NB4 (cell line): ENCODE measurements around the gene CEBPE.

Source experiments
- DNase-seq: peaks from one replicate; pipeline ENCODE4 v3.0.0; 2010; ENCODE audit warnings: low read depth
- H3K4me3 ChIP-seq: one replicate; pipeline ENCODE4 v1.5.1; 2011; ENCODE audit warnings: mild to moderate bottlenecking, low read depth, low read length, moderate library complexity
- CTCF ChIP-seq: IDR thresholded peaks from one replicate; pipeline ENCODE4 v1.5.1; 2012; ENCODE audit warnings: low read depth, low read length
- MYC ChIP-seq: IDR thresholded peaks from 2 replicates; pipeline ENCODE4 v1.6.1; 2011; ENCODE audit warnings: low read depth, low read length
- POLR2A ChIP-seq: IDR thresholded peaks from 2 replicates; pipeline ENCODE4 v1.6.1; 2011; ENCODE audit warnings: mild to moderate bottlenecking; ENCODE audit not compliant: insufficient read length; ENCODE audit errors: extremely low read depth
- TF ChIP-seq, protein P1 (sequence below): IDR thresholded peaks from 2 replicates; pipeline ENCODE4 v1.6.1; 2011; ENCODE audit warnings: low read depth, low read length

Gene CEBPE

GRCh38 chr14:23076785-23077408, 42.2 kb downstream of the CEBPE start:
- H3K4me3 ChIP-seq: no peak overlapping the region
- TF ChIP-seq CTCF: peak; percentile 62
- TF ChIP-seq, protein P1, sequence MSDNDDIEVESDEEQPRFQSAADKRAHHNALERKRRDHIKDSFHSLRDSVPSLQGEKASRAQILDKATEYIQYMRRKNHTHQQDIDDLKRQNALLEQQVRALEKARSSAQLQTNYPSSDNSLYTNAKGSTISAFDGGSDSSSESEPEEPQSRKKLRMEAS: no peak
- peak; percentile 51 for DNase-seq

DNA sequence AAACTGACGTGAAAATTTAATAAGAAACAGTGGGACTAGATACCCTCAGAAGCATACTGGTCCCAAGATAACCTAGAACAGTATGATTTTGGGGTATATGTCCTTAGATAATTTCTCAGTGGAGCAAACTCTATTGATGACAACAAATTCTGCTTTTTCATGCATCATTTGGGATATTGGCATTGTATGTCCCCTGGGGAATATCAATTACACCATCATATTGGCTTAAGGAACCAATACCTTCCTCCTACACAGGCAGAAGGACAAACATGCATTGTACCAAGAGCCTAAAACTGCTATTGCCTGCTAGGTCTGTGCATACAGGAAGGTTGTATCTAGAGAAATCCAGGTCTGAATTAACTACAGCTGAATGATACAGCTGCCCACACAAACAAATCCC, 44.1 kb downstream of the CEBPE start:
- TF ChIP-seq MYC (no peak), CTCF (no peak), POLR2A (no peak)
- TF ChIP-seq, protein P1: no peak
- no peak overlapping the region for H3K4me3 ChIP-seq
- no peak for DNase-seq

DNA sequence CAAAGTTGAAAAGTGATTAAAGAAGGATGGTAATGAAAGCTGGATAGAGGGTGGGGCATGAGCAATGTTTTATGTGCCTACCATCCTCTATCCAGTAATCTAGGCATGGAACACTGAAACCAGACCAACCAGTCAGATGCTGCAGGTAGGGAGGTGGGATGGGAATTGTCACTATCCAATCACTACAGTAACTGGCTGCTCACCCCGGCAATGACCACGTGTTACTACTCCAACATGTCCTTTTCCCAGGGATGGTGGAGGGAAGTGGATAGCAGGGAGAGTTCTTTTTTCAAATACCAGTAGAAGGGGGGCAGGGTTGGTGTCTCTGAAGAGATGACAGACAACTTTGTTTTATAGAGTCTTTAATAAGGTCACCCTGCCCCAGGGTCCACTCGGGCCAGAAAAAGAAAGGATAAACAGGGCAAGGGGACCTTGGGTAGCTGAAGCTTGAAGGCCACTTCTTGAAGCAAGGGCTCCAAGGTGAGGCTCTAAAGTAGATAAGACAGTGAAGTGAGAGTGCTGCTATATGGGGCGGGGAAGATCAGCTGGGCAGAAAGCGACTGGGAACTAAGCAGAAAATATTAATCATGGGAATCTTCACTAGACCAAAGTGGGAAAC, 47.0 kb downstream of the CEBPE start:
- H3K4me3 ChIP-seq: peak overlapping the region; percentile 97
- no peak for TF ChIP-seq CTCF
- TF ChIP-seq, protein P1: no peak
- TF ChIP-seq MYC: no peak
- no peak for TF ChIP-seq POLR2A
- DNase-seq: no peak

DNA sequence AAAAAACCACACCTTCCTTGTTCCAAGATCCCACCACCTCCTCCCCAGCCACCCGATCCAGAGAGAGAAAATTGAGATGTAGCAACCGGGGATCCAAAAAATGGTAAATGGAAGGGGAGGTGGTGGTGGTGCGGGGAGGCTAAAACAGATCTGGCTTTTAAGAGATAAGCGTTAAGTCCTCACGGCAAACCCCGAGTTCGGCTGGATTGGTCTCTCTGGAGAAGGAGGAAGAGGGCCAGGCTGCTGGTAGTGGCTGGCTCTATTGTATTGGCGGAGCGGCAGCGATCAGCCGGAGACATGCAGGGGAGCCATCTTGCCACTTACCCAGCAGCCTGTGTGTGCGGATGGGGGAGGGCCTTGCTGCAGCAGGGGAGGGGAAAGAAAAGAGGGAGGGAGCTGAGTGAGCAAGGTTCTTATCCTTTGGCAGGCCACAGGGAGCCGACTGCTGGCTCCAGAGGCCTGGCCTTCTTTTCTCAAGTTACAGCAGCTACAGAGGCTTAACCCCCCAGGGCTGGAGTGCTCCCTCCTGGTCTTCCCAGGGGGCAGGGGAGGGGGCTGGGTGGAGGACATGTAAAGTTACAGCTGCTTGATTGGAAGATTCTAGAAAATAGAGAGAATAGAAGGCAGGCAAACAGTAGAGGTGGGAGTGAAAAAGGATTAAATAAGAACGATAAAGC, 47.7 kb downstream of the CEBPE start:
- peak overlapping the region; percentile 97 for H3K4me3 ChIP-seq
- peak; percentile 92 for DNase-seq
- TF ChIP-seq, protein P1: peak; percentile 51
- TF ChIP-seq MYC (no peak; the same call in 1 of the 2 replicates), CTCF (no peak), POLR2A (peak; percentile 72)

- H3K4me3 ChIP-seq: peak overlapping the region; percentile 97
- DNase-seq: no peak
- TF ChIP-seq, protein P1: no peak
- no peak for TF ChIP-seq CTCF
- TF ChIP-seq POLR2A: no peak
These were observed 48.6 kb downstream of the CEBPE start for GRCh38 chr14:23070262-23071129.
